Upper lobe of left lung (tissue), 4 donors: Measurements from ENCODE around the gene FBXO9.

Experiments
- CTCF ChIP-seq, 6 experiments: fragments of 450-650 bp in 4 of 6; fragments of 200-600 bp in 2 of 6; sonication (generic) in 2 of 6; IDR thresholded peaks; one replicate each; pipeline ENCODE4 v1.5.1; 2016 to 2019; ENCODE audit warnings: antibody characterized with exemption in 6 of 6
- EP300 ChIP-seq, 4 donors: sonication (generic); formaldehyde crosslinking; IDR thresholded peaks; one replicate each; pipeline ENCODE4 v1.5.1; 2017; ENCODE audit warnings: antibody characterized with exemption in 4 of 4, control low read depth in 2 of 4

- TF ChIP-seq EP300 (IDR thresholded peaks at IDR 0.05) (no peak), CTCF (IDR thresholded peaks at IDR 0.05) (no peak)
Observed at GRCh38 chr6:53029257-53029656, 35.9 kb upstream of the FBXO9 start.
